Chondrocyte (in vitro differentiated cells): ENCODE data around the gene DYRK3. TPM values are rescaled to one million over a fixed set of nuclear protein-coding genes. Genes with fewer than 3 reads are reported as not detected.

Experiments used
- total RNA-seq: library from RNA; stranded (reverse); gene quantifications from 3 replicates; pipeline ENCODE4 v1.2.1, GENCODE V29; 2021

The DYRK3 gene
- total RNA-seq, 1 donor from 2014 or later, result 6.6 TPM

Other genes starting within 250 kb of the DYRK3 start
- 7.7 to 10.5 TPM (median 8.5 TPM) in 3 replicates for gene IKBKE, start 165.1 kb upstream of the DYRK3 start, total RNA-seq
- 0.12 to 0.36 TPM (median 0.27 TPM) in 3 replicates for gene RASSF5, start 128.0 kb upstream of the DYRK3 start, total RNA-seq
- 33.9 to 50.5 TPM (median 34.7 TPM) in 3 replicates for gene EIF2D, start 23.1 kb upstream of the DYRK3 start, total RNA-seq
- 66.6 to 88.0 TPM (median 87.9 TPM) in 3 replicates for gene MAPKAPK2, start 49.4 kb downstream of the DYRK3 start, total RNA-seq
- gene IL19, start 135.2 kb downstream of the DYRK3 start, total RNA-seq, result not detected in 3 replicates
- gene IL10, start 137.0 kb downstream of the DYRK3 start, total RNA-seq, result not detected in 3 replicates
- not detected in 3 replicates for gene IL20, start 230.1 kb downstream of the DYRK3 start, total RNA-seq